Kidney (tissue), 14 donors: ENCODE results near the gene ARL6. TPM values are rescaled to one million over a fixed set of nuclear protein-coding genes. Genes with fewer than 3 reads are reported as not detected.

Experiments
- DNase-seq, 5 donors: peaks; one replicate each; pipeline ENCODE4 v3.0.0-alpha.2; 2013 to 2020
- FAIRE-seq: peaks from 2 replicates; lab custom pipeline; 2012; peaks lifted over from hg19 to GRCh38; lab: Jason Lieb, UNC
- H3K27ac ChIP-seq, 2 donors: one replicate each; pipeline ENCODE4 v1.7.0; 2013; ENCODE audit warnings: low read depth in 2 of 2, low read length in 2 of 2, inconsistent platforms in 1 of 2
- H3K27me3 ChIP-seq: one replicate; pipeline ENCODE4 v1.7.1; 2013; ENCODE audit warnings: low read length, inconsistent platforms; ENCODE audit not compliant: control insufficient read depth, insufficient read depth
- H3K36me3 ChIP-seq, 3 donors: one replicate each; pipeline versions ENCODE4 v1.7.0 to v1.7.1; 2013; ENCODE audit warnings: low read length in 3 of 3, control low read depth in 1 of 3, inconsistent platforms in 1 of 3; ENCODE audit not compliant: insufficient read depth in 3 of 3, control insufficient read depth in 2 of 3
- H3K4me1 ChIP-seq, 3 donors: one replicate each; pipeline versions ENCODE4 v1.7.0 to v1.7.1; 2013; ENCODE audit warnings: low read length in 3 of 3, inconsistent platforms in 1 of 3, low read depth in 1 of 3; ENCODE audit not compliant: control insufficient read depth in 2 of 3, insufficient read depth in 2 of 3
- H3K4me3 ChIP-seq, 3 donors: one replicate each; pipeline versions ENCODE4 v1.7.0 to v1.8.1; 2013; ENCODE audit warnings: low read length in 3 of 3, control low read depth in 1 of 3, inconsistent platforms in 1 of 3
- H3K9ac ChIP-seq, 3 donors: one replicate each; pipeline versions ENCODE4 v1.7.0 to v1.7.1; 2013; ENCODE audit warnings: low read length in 3 of 3, control low read depth in 1 of 3, inconsistent platforms in 1 of 3
- H3K9me3 ChIP-seq, 3 donors: one replicate each; pipeline versions ENCODE4 v1.7.0 to v1.7.1; 2013; ENCODE audit warnings: low read length in 3 of 3, control low read depth in 1 of 3, inconsistent platforms in 1 of 3; ENCODE audit not compliant: control insufficient read depth in 2 of 3, insufficient read depth in 1 of 3
- CTCF ChIP-seq: IDR thresholded peaks from 3 replicates; pipeline ENCODE4 v1.5.1; 2012; ENCODE audit warnings: mild to moderate bottlenecking, moderate library complexity, borderline replicate concordance; ENCODE audit not compliant: insufficient read depth; ENCODE audit errors: extremely low read depth
- intact Hi-C: fragments of 100-400 bp; cut with DNase I; formaldehyde crosslinking; loops from one replicate; pipeline ENCODE4 v1.11.1; 2022
- polyA plus RNA-seq: library from polyadenylated mRNA; stranded (reverse); fragments of 350-450 nt; fragmentation: Illumina TruSeq; extraction: RNeasy Lipid Tissue Mini Kit (QIAGEN cat#74804); gene quantifications from one replicate; pipeline ENCODE4 v1.2.3, GENCODE V29; 2014; ENCODE audit warnings: low read depth, low replicate concordance; ENCODE audit not compliant: insufficient read depth
- total RNA-seq: library from RNA; stranded (reverse); fragmentation: NEBNext Ultra II Directional; extraction: Animal tissue kit (Norgen Biotek cat#: 25700); gene quantifications from one replicate; pipeline ENCODE4 v1.2.1, GENCODE V29; 2021
- donor health status: control.
- donor health status: control.
- donor health status: control.
- donor health status: control.
- donor health status: control.
- donor health status: DM: yes; HTN: yes; CAD: no.
- donor health status: Normal renal cell carcinoma (clear cell type).

Gene ARL6
- total and polyA plus RNA-seq, 2 donors from 2014 or later: 7.8 to 10.7 TPM

- Histone ChIP-seq H3K36me3 (no peaks in the 10 kb centered on the region), H3K9me3 (no peaks in the 10 kb centered on the region), H3K9ac (no peak overlapping the region), H3K27me3 (no peaks in the 10 kb centered on the region), H3K27ac (no peak overlapping the region), H3K4me1 (no peaks in the 10 kb centered on the region), H3K4me3 (no peak overlapping the region)
- no peak for FAIRE-seq
- intact Hi-C loops: no loop called here
- TF ChIP-seq CTCF: no peak
- no peak for DNase-seq
Observed at GRCh38 chr3:97795951-97796350, 31.4 kb downstream of the ARL6 start.

- Histone ChIP-seq H3K4me3 (no peak overlapping the region), H3K36me3 (no peaks in the 10 kb centered on the region), H3K27me3 (no peaks in the 10 kb centered on the region), H3K27ac (no peak overlapping the region), H3K4me1 (no peaks in the 10 kb centered on the region), H3K9ac (no peak overlapping the region), H3K9me3 (no peaks in the 10 kb centered on the region)
- no peak for DNase-seq
- intact Hi-C loops: no loop called here
- no peak for FAIRE-seq
- no peak for TF ChIP-seq CTCF
Observed at GRCh38 chr3:97804471-97804870, 39.9 kb downstream of the ARL6 start.

GRCh38 chr3:97810779-97811390, 46.3 kb downstream of the ARL6 start:
- no peak for TF ChIP-seq CTCF
- Histone ChIP-seq H3K4me1 (no peaks in the 10 kb centered on the region), H3K4me3 (no peak overlapping the region), H3K27me3 (no peaks in the 10 kb centered on the region), H3K9ac (no peak overlapping the region), H3K9me3 (no peaks in the 10 kb centered on the region), H3K27ac (no peak overlapping the region), H3K36me3 (no peaks in the 10 kb centered on the region)
- no peak for DNase-seq
- intact Hi-C loops: no loop called here
- FAIRE-seq: no peak
